GM10248 (cell line): ENCODE measurements around the gene RUNX1.

ENCODE experiments used
- CTCF ChIA-PET: fragments of 300-600 bp; sonication (Branson Sonifier 250); formaldehyde crosslinking; extraction: SDS; loops from one replicate; lab custom pipeline; 2021; ENCODE audit warnings: antibody characterized with exemption; lab: Yijun Ruan, JAX
- POLR2A ChIA-PET: fragments of 350-650 bp; sonication (Branson Sonifier 250); formaldehyde crosslinking; extraction: SDS; loops from one replicate; lab custom pipeline; 2020; ENCODE audit warnings: antibody characterized with exemption; lab: Yijun Ruan, JAX
- DNase-seq: peaks from one replicate; pipeline ENCODE4 v3.0.0; 2012; ENCODE audit errors: extremely low spot score
- CTCF ChIP-seq: IDR thresholded peaks from 2 replicates; pipeline ENCODE4 v1.5.1; 2012; ENCODE audit warnings: mild to moderate bottlenecking, low read depth; ENCODE audit errors: extremely low read depth, missing control alignments, control extremely low read depth

RUNX1 gene

GRCh38 chr21:35043549-35043948 lies 5.6 kb downstream of the RUNX1 start:
- peak; percentile 35 for DNase-seq
- ChIA-PET POLR2A (no interaction called here), CTCF (interaction anchor here (1.0 to 2.3 kb wide), 5 partner anchors 9 to 198 kb away, joined by 3 to 7 read pairs (median 3); no protein-coding TSS in a partner anchor)
- no peak for TF ChIP-seq CTCF

- TF ChIP-seq CTCF, result no peak
- ChIA-PET POLR2A (no interaction called here), CTCF (interaction anchor here (1.1 to 2.3 kb wide), 3 partner anchors 9 to 197 kb away, joined by 3 to 7 read pairs (median 3); no protein-coding TSS in a partner anchor)
- DNase-seq, result no peak
Measured at GRCh38 chr21:35042836-35043235, 6.3 kb downstream of the RUNX1 start.

- TF ChIP-seq CTCF, result no peak
- POLR2A ChIA-PET, result no interaction called here
- DNase-seq, result no peak
- CTCF ChIA-PET, result interaction anchor here (2.3 kb wide), 1 partner anchor 10 kb away, joined by 7 read pairs; no protein-coding TSS in a partner anchor
Measured at GRCh38 chr21:35041881-35042280, 7.2 kb downstream of the RUNX1 start.

- ChIA-PET CTCF (interaction anchor here (1.1 kb wide), 1 partner anchor 349 kb away, joined by 3 read pairs; no protein-coding TSS in a partner anchor), POLR2A (no interaction called here)
Measured at GRCh38 chr21:35041122-35041521, 8.0 kb downstream of the RUNX1 start.

GRCh38 chr21:35039595-35040289 lies 9.4 kb downstream of the RUNX1 start:
- no peak for DNase-seq
- CTCF ChIA-PET, result interaction anchor here (1.0 to 1.6 kb wide), 2 partner anchors 11 to 150 kb away, joined by 3 to 5 read pairs; no protein-coding TSS in a partner anchor
- POLR2A ChIA-PET, result no interaction called here
- no peak for TF ChIP-seq CTCF

More at GRCh38 chr21:35041122-35041521, 8.0 kb downstream of the RUNX1 start:
- TF ChIP-seq CTCF, result no peak
- no peak for DNase-seq

- POLR2A ChIA-PET, result no interaction called here
- CTCF ChIA-PET, result interaction anchor here (1.1 to 1.6 kb wide), 3 partner anchors 9 to 149 kb away, joined by 3 to 7 read pairs (median 6); no protein-coding TSS in a partner anchor
- no peak for TF ChIP-seq CTCF
- DNase-seq, result no peak
Measured at GRCh38 chr21:35038772-35039319, 10.3 kb downstream of the RUNX1 start.
